GM12892 (cell line): ENCODE results near the gene SVBP.

Experiments
- POLR2A ChIP-seq: IDR thresholded peaks from 2 replicates; pipeline ENCODE4 v1.6.1; 2011; ENCODE audit warnings: low read depth, low read length, control low read depth
- POLR2AphosphoS5 ChIP-seq: IDR thresholded peaks from 2 replicates; pipeline ENCODE4 v1.6.1; 2011; ENCODE audit warnings: low read depth, low read length, control low read depth
- TAF1 ChIP-seq: IDR thresholded peaks from 2 replicates; pipeline ENCODE4 v1.6.1; 2011; ENCODE audit warnings: low read depth, mild to moderate bottlenecking, control low read depth, low read length, borderline replicate concordance

DNA sequence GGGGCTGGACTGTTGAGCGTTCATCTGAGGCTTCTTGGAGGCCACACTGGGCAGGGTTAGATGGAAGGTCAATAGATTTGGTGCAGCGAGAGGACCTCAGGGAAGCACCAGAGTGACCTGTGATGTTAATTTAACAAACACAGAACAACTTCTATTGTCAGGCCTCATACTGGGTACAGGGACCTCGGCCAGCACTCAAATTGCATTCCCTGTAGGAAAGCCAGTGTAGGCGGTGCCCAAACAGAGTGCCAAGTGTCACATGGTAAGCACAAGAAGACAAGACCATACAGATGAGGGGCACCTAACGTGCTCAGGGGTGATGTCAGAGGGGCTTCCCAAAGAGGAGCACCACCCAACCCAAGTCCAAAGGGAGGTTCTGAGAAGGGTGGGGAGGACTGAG is 31.1 kb downstream of the SVBP start:
- TF ChIP-seq POLR2A (no peak), POLR2AphosphoS5 (no peak), TAF1 (no peak)
